Stimulated activated CD8-positive, alpha-beta memory T cell treated with anti-CD3 and anti-CD28 coated beads, Interleukin-4, amount 100 ng/mL, for 1 hour (primary cell): ENCODE data around the gene RNF115.
"Not testable (repeated sequence)": the region's sequence is repeated elsewhere in the genome, so short reads cannot be mapped to it uniquely, and the experiment has no call there.

Source experiments
- DNase-seq, 2 donors: peaks; one replicate each; pipeline ENCODE4 v3.0.0-alpha.2; 2020; ENCODE audit warnings: low read depth in 2 of 2, low spot score in 1 of 2

RNF115 gene

DNA sequence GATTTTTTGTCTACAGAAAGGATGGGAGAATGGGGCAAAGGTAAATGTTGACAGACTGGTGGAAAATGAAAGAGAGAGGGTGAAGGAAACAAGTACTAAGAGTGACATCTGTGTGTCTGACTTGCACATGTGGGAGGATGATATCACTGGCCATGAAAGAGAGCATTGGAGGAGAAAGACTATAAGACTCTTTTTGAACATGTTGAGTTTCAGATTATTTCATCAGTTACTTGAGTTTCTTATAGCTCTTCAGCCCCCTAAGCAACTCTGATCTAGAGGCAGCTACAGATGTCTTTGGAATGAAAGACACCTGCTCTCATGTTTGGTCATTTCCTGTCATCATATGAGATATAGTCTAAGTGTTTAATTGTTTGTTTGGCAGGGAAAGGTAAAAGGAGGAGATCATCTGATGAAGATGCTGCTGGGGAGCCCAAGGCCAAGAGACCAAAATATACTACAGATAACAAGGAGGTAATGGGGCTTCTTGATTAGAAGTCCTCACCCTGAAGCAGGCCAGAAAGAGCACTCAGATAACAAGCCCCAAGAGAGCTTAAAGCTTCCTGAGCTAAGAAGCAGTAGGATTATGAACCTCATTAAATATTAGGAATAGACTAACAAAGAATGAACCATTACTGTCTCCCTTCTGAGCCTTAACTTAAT, 4.6 kb upstream of the RNF115 start:
- no peak for DNase-seq

DNA sequence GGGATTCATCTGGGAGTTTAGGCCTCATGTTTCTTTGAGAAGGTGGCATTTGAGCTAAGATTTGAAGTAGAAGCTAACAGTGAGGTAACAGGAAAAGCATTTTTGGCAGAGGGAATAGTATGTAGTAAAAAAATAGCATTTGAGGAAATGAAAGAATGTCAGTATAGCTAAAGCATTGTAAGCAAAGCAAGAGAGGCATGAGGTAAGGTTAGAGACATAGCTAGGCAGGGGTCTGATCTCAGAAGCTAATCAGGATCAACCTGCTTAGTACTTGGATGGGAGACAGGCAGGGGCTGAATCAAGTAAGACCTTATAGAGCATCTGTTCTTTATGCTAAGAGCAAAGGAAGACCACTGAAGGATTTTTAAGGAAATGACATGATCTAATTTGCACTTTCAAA, 4.1 kb upstream of the RNF115 start:
- DNase-seq: no peak

DNA sequence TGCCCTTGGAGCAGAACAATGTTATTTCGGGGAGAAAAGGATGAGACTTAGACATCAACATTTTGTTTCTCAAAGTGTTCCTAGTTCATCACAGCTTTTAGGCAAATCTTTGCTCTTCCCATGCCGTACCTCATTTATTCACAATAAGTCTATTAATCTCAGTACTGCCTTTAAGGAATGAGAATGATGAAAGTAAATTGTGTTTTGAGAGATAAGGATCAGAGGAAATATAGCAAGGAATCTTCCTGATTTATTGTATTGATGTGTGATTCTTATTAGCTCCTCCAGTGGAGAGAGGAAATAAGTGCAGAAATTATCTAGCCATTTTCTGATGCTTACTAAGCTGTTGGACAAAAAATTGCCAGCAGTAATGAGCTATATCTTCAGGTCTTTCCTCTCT, 2.1 kb upstream of the RNF115 start:
- DNase-seq: no peak

DNA sequence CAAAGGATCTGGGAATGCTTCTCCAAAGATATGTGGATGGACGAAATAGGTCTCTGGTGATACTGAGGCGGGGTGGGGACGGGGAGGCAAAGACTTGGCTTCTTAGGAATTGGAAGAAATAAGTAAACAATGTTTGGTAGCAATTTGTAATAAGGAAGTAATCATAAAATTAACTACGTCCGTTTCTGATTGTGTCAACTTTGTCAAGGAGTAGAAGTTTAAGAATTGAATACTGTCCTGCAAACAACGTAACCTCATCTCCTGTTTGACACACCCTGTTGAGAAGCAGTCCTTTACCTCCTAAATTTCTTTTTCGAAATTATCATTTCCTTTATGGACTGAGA, 576 bp upstream of the RNF115 start:
- DNase-seq: no peak

DNA sequence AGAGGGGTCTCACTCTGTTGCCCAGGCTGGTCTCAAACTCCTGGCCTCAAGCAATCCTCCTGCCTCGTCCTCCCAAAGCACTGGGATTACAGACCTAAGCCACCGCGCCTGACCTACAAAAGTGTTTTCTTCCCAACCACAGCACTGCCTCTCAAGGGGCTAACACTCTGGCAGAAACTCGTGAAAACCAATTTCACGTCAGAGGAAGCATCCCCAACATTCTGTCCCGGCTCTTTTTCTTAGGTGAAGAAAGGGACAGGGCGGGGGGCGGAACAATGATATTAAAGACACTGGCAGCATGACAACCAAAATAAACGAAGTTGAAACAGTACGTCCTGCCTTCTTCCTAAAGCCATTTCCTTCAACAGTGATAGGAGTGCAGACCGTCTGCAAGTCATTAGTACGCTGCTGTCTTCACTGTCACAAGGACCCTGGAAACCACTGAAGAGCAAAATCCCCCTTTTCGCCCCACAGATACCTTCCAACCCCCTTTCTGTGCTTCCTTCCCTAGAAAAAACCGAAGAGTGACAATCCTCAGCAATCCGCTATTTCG, 1.0 kb downstream of the RNF115 start:
- not testable (repeated sequence) for DNase-seq

DNA sequence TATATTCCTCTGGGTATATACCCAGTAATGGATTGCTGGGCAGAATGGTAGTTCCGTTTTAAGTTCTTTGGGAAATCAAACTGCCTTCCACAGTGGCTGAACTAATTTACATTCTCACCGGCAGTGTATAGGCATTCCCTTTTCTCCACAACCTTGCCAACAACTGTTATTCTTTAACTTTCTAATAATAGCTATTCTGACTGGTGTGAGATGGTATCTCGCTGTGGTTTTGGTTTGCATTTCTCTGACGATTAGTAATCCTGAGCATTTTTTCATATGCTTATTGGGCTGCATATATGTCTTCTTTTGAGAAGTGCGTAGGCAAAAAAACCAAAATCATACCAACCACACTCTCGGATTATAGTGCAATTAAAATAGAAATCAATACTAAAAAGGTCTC, 5.8 kb downstream of the RNF115 start:
- DNase-seq: not testable (repeated sequence)

DNA sequence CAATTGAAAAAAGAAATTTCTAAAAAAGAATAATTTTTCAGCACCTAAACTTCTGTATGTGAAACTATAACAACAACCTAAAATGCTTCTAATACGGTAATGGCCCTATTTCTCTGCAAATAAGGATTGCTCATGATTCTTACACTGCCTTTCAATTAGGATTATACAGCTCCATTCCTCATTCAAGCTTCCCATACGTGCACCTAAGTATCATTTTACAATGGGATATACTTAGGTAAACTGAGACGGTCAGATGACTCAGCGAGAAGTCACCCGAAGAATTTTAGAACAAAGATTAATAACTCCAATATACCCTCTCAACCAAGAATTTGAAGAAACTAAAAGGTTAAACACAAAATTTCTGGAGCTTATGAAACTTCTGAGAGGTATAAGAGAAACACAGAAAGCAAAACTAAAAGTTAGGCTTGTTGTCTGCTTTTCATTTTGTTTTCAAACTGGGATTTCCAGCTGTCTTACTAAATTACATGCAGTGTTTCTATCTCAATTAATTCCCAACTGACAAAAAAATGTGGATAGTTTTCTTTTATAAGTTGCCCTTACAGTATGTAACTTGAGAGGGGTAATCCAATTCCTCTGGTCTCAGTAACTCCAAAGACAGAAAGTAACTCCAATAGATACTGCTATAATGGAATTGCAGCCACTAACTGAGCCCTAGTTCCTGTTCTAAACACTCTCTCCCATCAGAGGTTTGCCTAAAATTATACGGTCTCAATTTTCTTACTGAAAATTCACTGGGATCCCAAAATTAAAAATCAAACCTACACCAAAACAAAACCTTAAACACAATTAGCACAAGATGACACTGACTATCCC, 10.7 kb downstream of the RNF115 start:
- DNase-seq: not testable (repeated sequence)

DNA sequence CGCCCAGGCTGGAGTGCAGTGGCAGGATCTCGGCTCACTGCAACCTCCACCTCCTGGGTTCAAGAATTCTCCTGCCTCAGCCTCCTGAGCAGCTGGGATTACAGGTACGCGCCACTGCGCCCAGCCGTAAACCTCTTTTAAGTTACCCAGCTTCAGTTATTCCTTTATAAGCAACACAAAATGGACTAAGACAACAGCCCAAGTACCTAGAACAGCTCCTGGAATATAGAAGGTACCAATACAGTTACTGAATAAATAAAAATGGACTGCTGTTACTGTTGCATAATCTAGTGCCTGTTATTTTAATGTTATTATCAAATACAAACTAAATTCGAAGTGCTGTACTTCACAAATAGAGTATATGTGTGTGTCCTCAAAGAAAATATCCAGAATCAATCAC, 17.1 kb downstream of the RNF115 start:
- no peak for DNase-seq

DNA sequence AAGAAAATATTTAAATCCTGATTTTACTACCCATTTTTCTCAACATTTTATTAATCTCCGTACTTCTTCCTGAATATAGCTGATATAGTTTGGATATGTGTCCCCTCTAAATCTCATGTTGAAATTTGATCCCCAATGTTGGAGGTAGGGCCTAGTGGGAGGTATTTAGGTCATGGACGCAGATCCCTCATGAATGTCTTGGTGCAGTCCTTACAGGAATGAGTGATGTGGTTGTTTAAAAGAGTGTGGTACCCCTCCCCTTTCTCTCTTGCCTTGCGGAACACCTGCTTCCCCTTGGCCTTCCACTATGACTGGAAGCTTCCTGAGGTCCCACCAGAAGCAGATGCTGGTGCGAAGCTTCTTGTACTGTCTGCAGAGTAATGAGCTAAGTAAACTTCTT, 17.5 kb downstream of the RNF115 start:
- DNase-seq: no peak

DNA sequence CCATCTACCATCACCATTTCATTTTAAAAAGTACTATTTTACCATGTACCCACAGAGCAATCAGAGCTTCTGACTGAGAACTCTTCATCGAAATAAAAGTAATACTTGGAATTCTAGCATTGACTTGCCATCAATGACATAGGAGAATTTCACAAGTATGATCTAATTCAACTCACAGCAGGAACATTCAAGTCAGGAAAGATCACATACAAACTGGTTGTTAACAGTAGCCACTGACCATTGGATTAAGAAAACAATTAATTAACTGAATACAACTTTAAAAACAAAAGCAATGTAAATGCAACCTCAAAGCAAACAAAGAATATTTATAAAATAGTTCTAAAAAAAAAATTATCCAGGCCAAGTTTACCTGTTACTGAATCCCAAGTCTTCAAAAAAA, 18.8 kb downstream of the RNF115 start:
- no peak for DNase-seq

DNA sequence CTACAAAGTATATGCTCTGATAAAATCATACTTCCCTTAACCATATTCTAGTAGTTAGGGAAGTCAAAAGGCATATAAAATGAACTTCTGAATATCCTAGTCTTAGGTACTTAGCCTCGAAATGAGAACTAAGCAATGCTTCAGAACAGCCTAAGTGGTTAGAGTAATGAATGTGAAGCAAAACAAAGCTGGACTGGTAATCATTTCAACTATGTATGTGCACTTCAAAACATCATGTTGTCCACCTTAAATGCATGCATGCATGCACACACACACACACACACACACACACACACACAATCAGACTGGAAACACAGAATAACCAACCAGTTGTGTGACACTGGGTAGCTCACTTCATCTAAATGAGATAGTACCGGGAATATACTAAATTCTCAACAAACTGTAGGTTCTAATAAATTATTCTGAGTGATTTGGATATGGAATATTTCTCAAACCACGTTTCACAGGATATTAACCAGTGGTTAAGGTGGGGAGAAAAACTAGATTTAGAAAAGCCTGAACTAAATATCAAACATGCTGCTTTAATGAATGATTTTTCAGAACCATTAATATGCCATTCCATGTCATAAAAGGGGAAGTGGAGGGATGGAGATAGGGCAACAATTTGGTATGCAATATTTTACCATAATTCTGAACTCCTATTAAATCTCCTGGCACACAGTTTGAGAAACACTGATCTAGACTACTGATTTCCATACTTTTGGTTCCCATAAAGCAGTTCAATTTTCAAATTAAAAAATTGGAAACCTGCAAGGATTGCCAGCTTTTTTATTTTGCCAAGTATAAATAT, 19.5 kb downstream of the RNF115 start:
- no peak for DNase-seq

DNA sequence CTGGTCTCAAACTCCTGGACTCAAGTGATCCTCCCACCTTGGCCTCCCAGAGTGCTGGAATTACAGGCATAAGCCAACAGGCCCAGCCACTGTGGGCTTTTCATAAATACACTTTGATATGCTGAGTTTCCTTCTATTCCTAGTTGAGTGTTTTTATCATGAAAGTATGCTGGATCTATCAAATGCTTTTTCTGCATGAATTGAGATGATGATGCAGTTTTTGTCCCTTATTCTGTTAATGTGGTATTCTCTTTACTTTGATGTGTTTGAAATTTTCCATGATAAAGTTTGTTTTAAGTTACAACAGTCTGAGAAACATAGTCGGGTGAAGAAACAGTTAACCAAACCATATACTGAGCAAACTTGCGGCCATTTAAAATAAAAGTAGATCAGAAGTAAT, 24.1 kb downstream of the RNF115 start:
- DNase-seq: no peak

DNA sequence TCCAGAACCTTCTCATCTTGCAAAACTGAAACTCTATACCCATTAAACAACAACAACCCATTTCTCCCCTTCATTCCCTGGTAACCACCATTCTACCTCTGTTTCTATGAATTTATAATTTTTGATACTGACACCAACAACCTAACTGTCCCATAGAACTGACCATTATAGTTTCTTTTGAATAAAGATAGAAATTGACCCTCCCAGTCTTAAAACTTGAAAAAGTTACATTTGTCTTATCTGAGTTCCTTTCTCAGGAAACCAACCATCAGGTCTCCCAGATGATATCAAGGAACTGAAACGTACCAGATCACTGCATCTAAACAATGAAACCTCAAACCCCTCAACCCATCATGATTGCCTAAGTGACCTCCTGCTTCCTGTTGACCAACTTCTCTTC, 27.1 kb downstream of the RNF115 start:
- DNase-seq: no peak

DNA sequence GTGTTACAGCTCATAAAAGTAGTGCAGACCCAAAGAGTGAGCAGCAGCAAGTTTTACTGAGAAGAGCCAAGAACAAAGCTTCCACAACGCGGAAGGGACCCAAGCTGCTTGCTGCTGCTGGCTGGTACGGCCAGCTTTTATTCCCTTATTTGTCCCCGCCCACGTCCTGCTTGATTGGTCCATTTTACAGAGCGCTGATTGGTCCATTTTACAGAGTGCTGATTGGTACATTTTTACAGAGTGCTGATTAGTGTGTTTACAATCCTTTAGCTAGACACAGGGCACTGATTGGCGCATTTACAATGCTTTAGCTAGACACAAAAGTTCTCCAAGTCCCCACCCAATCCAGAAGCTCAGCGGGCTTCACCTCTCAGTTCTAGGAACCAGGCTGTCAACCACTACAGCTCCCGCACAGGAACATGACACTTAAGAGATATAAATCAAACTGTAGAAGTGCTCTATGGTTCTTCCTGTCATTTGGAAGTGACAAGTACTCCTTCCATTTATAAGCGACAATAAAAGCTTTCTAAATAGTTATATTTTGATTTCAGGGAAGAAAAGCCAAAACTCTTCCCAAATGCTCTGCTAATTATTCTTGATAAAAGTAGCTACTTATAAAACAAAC, 28.5 kb downstream of the RNF115 start:
- DNase-seq: no peak

DNA sequence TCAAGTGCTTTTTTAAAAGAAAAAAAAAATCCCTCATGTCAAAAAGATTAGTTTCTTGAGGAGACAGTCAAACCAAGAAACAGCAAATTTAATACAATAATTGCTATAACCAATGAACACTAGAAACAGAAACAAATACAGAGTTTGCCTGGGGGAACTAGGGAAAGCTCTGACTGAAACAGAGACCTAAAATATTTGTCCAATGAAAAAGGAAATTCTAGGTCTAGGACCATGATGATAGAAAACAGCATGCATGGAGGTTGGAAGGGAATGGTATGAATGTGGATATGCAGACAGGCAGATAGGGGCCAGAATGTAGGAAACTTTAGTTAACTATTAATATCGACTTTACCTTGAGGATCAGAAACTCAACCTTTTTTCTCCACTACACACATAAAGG, 31.4 kb downstream of the RNF115 start:
- DNase-seq: no peak

DNA sequence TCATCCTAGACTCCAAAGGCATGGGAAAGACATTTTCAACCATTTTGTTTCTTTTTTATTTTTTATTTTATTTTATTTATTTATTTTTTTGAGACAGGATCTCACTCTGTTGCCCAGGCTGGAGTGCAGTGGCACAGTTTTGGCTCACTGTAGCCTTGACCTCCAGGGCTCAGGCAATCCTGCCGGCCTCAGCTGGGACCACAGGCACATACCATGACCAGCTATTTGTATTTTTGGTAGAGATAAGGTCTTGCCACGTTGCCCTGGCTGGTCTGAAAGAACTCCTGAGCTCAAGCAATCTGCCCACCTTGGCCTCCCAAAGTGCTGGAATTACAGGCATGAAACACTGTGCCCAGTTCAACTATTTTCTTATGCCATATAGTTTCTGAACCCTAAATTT, 32.0 kb downstream of the RNF115 start:
- not testable (repeated sequence) for DNase-seq

DNA sequence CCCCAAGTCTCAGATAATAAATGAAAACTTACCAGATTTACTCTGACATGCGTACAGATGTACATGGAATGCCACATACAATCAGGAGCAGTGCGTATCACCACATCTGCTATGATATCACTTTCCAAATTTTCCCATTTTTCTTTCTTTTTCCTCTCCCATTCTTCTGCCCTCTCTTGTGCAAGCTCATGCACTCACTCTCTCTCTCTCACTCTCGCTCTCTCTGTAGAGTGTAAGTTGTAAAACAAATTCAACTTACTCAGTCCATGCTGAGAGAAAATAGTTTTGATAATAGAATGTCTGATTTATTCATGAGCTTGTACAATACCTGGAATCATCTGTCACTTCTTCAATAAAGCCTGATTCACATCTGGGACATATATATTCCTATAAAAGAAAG, 35.3 kb downstream of the RNF115 start:
- no peak for DNase-seq

DNA sequence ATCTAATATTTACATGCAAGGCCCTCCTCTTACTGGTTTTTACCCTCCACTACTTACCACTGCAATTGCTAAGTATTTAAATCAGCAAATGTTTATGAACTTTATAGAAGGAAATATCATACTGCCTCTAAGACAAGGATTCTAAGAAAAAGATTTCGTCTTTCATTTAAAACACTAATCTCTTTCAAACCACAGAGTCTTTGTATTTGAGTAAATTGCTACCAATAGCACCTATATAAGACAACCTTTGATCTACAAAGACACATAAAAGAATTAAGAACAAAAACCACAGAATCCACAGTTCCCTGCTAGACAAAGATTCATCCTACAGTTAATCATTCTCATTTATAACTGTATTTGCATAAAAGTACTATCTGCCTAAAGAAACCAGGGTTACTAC, 37.6 kb downstream of the RNF115 start:
- no peak for DNase-seq

DNA sequence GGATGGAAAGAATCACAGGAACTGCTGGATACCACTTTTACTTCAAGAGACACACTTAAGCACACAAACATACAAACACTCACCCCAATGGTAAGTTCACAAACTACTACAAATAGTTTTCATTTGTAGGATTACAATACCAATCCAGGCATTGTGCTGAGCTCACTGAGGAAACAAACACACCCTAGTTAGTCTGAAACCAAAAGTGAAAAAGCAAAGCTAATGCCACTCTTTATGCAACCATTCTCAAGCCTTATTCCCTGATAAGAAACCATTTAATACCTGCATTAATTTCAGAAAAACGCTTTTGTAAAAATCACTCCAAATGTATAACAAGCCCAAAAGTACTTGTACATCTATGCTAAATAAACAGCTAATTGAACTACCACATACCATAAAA, 38.3 kb downstream of the RNF115 start:
- no peak for DNase-seq

DNA sequence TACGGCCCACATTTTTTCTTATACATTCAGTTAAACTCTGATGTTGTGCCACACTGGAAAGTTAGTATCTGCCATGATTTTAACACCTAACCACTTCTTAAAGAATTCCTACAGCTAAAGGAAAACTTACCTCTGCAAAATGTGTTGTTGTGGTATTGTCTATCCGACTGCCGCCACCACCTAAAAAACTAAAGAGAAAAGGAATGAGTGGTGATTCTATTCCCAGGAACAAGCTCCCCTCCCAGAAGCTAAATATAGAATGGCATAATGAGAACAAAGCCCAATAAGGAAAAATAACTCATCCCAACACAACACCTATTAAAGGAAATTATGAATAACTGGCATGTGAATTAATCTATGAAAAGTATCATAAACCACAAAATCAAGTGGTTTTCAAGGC, 39.5 kb downstream of the RNF115 start:
- DNase-seq: no peak
